Trophoblast cell (in vitro differentiated cells and primary cell): Measurements from ENCODE around the gene SEC61A1. TPM values are rescaled to one million over a fixed set of nuclear protein-coding genes. Genes with fewer than 3 reads are reported as not detected.
A peak's percentile ranks its signal among the peaks of the same experiment; 100 is the strongest.

ENCODE experiments used
- DNase-seq, 2 donors: peaks; one replicate each; pipeline ENCODE4 v3.0.0-alpha.2; 2016
- H2AFZ ChIP-seq: 2 replicates; pipeline ENCODE4 v1.6.1; 2013; ENCODE audit warnings: low read length, moderate library complexity, mild to moderate bottlenecking; ENCODE audit not compliant: insufficient read depth, poor library complexity
- H2AK5ac ChIP-seq: 2 replicates; pipeline ENCODE4 v1.6.1; 2013; ENCODE audit warnings: mild to moderate bottlenecking, low read length
- H2BK120ac ChIP-seq: 2 replicates; pipeline ENCODE4 v1.6.1; 2013; ENCODE audit warnings: low read length, mild to moderate bottlenecking, moderate library complexity; ENCODE audit not compliant: insufficient read depth, poor library complexity
- H2BK12ac ChIP-seq: 2 replicates; pipeline ENCODE4 v1.6.1; 2013; ENCODE audit warnings: mild to moderate bottlenecking, low read length, moderate library complexity
- H2BK5ac ChIP-seq: 2 replicates; pipeline ENCODE4 v1.6.1; 2013; ENCODE audit warnings: low read length, low read depth, moderate library complexity, mild to moderate bottlenecking; ENCODE audit not compliant: poor library complexity
- H3K14ac ChIP-seq: 2 replicates; pipeline ENCODE4 v1.6.1; 2013; ENCODE audit warnings: mild to moderate bottlenecking, low read length
- H3K18ac ChIP-seq: 2 replicates; pipeline ENCODE4 v1.6.1; 2013; ENCODE audit warnings: mild to moderate bottlenecking, low read length
- H3K23ac ChIP-seq: 2 replicates; pipeline ENCODE4 v1.6.1; 2013; ENCODE audit warnings: low read length
- H3K27ac ChIP-seq: 2 replicates; pipeline ENCODE4 v1.5.1; 2013; ENCODE audit warnings: low read depth, mild to moderate bottlenecking, inconsistent platforms, low read length, moderate library complexity
- H3K27me3 ChIP-seq: 2 replicates; pipeline ENCODE4 v1.6.1; 2013; ENCODE audit warnings: inconsistent platforms, mild to moderate bottlenecking, low read length, moderate library complexity; ENCODE audit not compliant: insufficient read depth
- H3K36me3 ChIP-seq, 2 experiments: 1 replicate in 1 of 2; 2 replicates in 1 of 2; pipeline ENCODE4 v1.6.1; 2013; ENCODE audit warnings: low read length in 2 of 2, mild to moderate bottlenecking in 2 of 2, moderate library complexity in 1 of 2; ENCODE audit not compliant: insufficient read depth in 2 of 2, control insufficient read depth in 1 of 2
- H3K4ac ChIP-seq: 2 replicates; pipeline ENCODE4 v1.6.1; 2013; ENCODE audit warnings: low read depth, mild to moderate bottlenecking, low read length, moderate library complexity
- H3K4me1 ChIP-seq, 2 experiments: 1 replicate in 1 of 2; 2 replicates in 1 of 2; pipeline ENCODE4 v1.6.1; 2013; ENCODE audit warnings: low read length in 2 of 2, mild to moderate bottlenecking in 2 of 2, moderate library complexity in 1 of 2; ENCODE audit not compliant: insufficient read depth in 2 of 2, control insufficient read depth in 1 of 2
- H3K4me2 ChIP-seq: 2 replicates; pipeline ENCODE4 v1.6.1; 2013; ENCODE audit warnings: inconsistent platforms, mild to moderate bottlenecking, low read length, moderate library complexity
- H3K4me3 ChIP-seq: 2 replicates; pipeline ENCODE4 v1.5.1; 2013; ENCODE audit warnings: mild to moderate bottlenecking, low read depth, low read length, inconsistent platforms
- H3K79me1 ChIP-seq: one replicate; pipeline ENCODE4 v1.6.1; 2013; ENCODE audit warnings: low read length
- H3K79me2 ChIP-seq: 2 replicates; pipeline ENCODE4 v1.6.1; 2013; ENCODE audit warnings: low read length, mild to moderate bottlenecking; ENCODE audit not compliant: control insufficient read depth, insufficient read depth, poor library complexity
- H3K9ac ChIP-seq: 2 replicates; pipeline ENCODE4 v1.6.1; 2013; ENCODE audit warnings: mild to moderate bottlenecking, low read length
- H3K9me3 ChIP-seq: 2 replicates; pipeline ENCODE4 v1.6.1; 2013; ENCODE audit warnings: low read depth, mild to moderate bottlenecking, control low read depth, inconsistent platforms, low read length; ENCODE audit not compliant: insufficient read depth
- H4K12ac ChIP-seq: 2 replicates; pipeline ENCODE4 v1.6.1; 2013; ENCODE audit warnings: low read depth, mild to moderate bottlenecking, low read length, moderate library complexity
- H4K8ac ChIP-seq: 2 replicates; pipeline ENCODE4 v1.6.1; 2013; ENCODE audit warnings: low read depth, mild to moderate bottlenecking, low read length, moderate library complexity
- H4K91ac ChIP-seq: one replicate; pipeline ENCODE4 v1.6.1; 2013; ENCODE audit warnings: low read depth, mild to moderate bottlenecking, low read length, moderate library complexity
- WGBS: extraction: QIAGEN DNeasy Blood & Tissue Kit; methylation state at CpG from one replicate; pipeline ENCODE4 v1.1.7; 2013; ENCODE audit warnings: missing lambda C conversion rate; ENCODE audit not compliant: insufficient read length, insufficient coverage; ENCODE audit errors: extremely low coverage; 5-methylcytosine and 5-hydroxymethylcytosine counted together
- polyA plus RNA-seq: library from polyadenylated mRNA; stranded (reverse); fragments of 200-250 nt; gene quantifications from 2 replicates; pipeline ENCODE4 v1.2.3, GENCODE V29; 2013

The SEC61A1 gene
- 320 and 344 TPM in 2 replicates for polyA plus RNA-seq

DNA sequence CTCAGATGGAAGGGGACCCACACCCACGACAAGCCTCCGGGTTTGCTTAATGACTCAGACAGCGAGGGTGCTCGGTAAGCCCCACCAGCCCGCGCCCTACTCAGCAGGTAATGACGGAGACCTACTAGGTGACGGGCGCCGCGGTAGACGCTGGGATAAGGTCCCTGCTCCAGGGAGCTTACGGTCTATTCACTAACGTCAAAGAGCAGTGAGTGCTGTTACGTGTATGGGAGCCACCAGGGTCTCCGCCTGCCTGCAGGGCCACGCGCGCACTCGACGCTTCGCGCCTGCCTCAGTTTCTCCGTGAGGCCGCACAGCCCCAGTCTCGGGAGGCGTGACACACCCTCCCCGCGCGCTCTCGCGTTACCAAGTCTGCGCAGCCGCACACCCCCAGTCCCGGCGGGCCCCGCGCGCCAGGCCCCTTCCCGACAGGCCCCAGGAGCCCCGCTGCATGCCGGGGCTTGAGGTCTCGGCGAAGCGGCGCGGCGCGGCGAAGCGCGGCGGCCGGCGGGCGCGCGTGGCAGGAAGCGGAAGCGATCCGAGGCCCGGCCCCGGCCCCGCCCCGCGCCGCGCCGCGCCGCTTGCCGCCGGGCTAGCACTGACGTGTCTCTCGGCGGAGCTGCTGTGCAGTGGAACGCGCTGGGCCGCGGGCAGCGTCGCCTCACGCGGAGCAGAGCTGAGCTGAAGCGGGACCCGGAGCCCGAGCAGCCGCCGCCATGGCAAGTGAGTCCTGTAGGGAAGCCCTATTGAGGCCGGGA is at the start of gene SEC61A1:
SEC61A1 (plus strand) TSS at position 601 of the 758 bp plus-strand sequence; CDS start at position 717, 116 bp downstream.
- Histone ChIP-seq H3K14ac (peak within 1 kb of the TSS; percentile 99), H3K4ac (peak within 1 kb of the TSS; percentile 96), H3K9me3 (no peaks in the 10 kb centered on the region), H3K36me3 (peaks cover 6 to 11% of the 10 kb centered on the region in 2 experiments), H2AFZ (peak within 1 kb of the TSS; percentile 96), H3K4me1 (peaks cover 4 to 10% of the 10 kb centered on the region in 2 experiments), H2BK5ac (peak within 1 kb of the TSS; percentile 89), H3K27me3 (no peaks in the 10 kb centered on the region), H3K18ac (peak within 1 kb of the TSS; percentile 98), H3K4me3 (peak within 1 kb of the TSS; percentile 95), H3K79me1 (peaks cover 12% of the 10 kb centered on the region), H3K9ac (peak within 1 kb of the TSS; percentile 93), H3K79me2 (peaks cover 16% of the 10 kb centered on the region), H3K4me2 (peak within 1 kb of the TSS; percentile 86), H4K12ac (peak within 1 kb of the TSS; percentile 98), H2AK5ac (peak within 1 kb of the TSS; percentile 95), H2BK12ac (no peak within 1 kb of the TSS), H4K8ac (peak within 1 kb of the TSS; percentile 97), H3K27ac (peak within 1 kb of the TSS; percentile 96), H3K23ac (no peak within 1 kb of the TSS), H4K91ac (peak within 1 kb of the TSS; percentile 90), H2BK120ac (peak within 1 kb of the TSS; percentile 93)
- WGBS: no CpG with 5 or more reads among the region's 90 CpGs
- DNase-seq: peak; percentile 94 to 97

DNA sequence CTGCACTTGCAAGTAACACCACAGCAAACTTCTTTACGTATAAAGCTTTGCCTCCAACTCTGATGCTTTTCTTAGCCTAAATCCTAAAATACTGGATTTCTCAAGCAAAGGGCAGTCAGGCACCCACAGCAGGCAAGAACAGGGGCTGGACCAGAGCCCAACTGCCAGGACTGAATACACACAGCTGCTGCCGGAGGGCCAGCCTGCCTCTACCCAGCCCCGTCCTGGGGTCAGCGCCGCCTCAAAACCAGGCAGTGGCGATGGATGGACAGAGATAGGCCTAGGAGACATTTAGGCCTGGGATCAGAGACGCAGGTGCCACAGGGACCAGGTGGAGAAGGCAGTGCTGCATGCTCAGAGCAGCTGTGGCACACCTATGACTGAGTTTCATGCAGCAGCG is 47.6 kb upstream of the SEC61A1 start:
- Histone ChIP-seq H3K14ac (no peak overlapping the region), H3K4me1 (no peaks in the 10 kb centered on the region), H4K8ac (no peak overlapping the region), H2BK120ac (no peak overlapping the region), H3K79me2 (no peaks in the 10 kb centered on the region), H2BK5ac (no peak overlapping the region), H3K4me2 (no peak overlapping the region), H4K12ac (no peak overlapping the region), H2BK12ac (no peak overlapping the region), H3K23ac (no peak overlapping the region), H3K9ac (no peak overlapping the region), H2AFZ (no peak overlapping the region), H3K36me3 (no peaks in the 10 kb centered on the region), H2AK5ac (no peak overlapping the region), H3K27me3 (no peaks in the 10 kb centered on the region), H3K79me1 (no peaks in the 10 kb centered on the region), H4K91ac (no peak overlapping the region), H3K18ac (no peak overlapping the region), H3K4me3 (no peak overlapping the region), H3K4ac (no peak overlapping the region), H3K27ac (no peak overlapping the region), H3K9me3 (no peaks in the 10 kb centered on the region)
- DNase-seq: no peak
- WGBS: no CpG with 5 or more reads among the region's 8 CpGs

DNA sequence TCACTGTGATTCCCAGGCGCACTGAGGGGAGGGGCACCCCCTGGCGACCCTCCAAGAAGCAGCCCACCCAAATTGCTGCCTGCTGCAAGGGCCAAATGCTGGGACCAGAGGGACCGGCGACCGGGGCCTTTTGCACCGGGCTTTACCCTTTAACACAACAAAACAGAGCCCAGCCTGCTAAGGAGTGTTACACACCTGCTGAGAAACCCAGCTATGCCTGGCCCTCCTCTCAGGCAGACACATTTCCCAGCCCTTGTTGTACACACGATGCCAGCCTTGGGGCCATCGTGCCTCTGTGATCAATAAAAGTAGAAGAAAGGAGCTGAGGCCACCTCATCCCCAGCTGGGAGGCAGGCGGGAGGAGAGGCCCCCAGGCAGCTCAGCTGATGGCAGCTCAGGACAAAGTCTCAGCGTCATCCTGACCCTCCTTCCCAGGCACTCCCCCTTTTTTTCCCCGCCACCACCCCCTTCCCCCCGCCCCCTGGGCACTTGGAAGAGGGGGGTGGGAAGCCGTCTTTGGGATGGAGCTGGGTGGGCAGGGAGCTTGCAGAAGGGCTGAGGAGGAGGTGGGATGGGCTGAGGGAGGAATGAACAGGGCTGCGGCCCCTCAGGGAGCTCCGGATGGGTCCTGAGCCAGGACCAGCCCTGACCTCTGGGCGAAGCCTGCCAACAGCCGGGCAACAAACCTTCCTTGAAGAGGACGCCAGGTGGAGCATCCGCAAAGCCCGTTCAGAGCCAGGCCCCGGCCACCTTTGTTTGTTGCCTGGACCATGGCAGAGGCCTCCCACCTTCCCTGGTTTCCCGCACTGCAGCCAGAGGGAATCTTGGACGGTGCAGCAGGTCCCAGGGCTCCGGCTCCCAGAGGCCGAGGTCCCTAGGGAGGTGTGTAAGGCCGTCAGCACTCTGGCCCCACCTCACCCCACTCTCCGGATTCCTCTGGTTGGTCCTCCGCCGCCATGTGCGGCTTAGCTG is 45.9 kb upstream of the SEC61A1 start:
- H3K4me1 ChIP-seq: no peaks in the 10 kb centered on the region
- H2BK12ac ChIP-seq: no peak overlapping the region
- no CpG with 5 or more reads among the region's 30 CpGs for WGBS
- no peak overlapping the region for H3K18ac ChIP-seq
- H3K14ac ChIP-seq: no peak overlapping the region
- H3K79me1 ChIP-seq: no peaks in the 10 kb centered on the region
- no peaks in the 10 kb centered on the region for H3K36me3 ChIP-seq
- H2AFZ ChIP-seq: no peak overlapping the region
- no peaks in the 10 kb centered on the region for H3K79me2 ChIP-seq
- H3K23ac ChIP-seq: no peak overlapping the region
- H3K4me2 ChIP-seq: no peak overlapping the region
- no peak overlapping the region for H3K9ac ChIP-seq
- H3K4me3 ChIP-seq: no peak overlapping the region
- no peak overlapping the region for H2AK5ac ChIP-seq
- no peaks in the 10 kb centered on the region for H3K9me3 ChIP-seq
- H4K91ac ChIP-seq: no peak overlapping the region
- H4K8ac ChIP-seq: no peak overlapping the region
- H4K12ac ChIP-seq: no peak overlapping the region
- no peak for DNase-seq
- no peaks in the 10 kb centered on the region for H3K27me3 ChIP-seq
- H2BK5ac ChIP-seq: no peak overlapping the region
- H3K4ac ChIP-seq: no peak overlapping the region
- H3K27ac ChIP-seq: no peak overlapping the region
- no peak overlapping the region for H2BK120ac ChIP-seq

DNA sequence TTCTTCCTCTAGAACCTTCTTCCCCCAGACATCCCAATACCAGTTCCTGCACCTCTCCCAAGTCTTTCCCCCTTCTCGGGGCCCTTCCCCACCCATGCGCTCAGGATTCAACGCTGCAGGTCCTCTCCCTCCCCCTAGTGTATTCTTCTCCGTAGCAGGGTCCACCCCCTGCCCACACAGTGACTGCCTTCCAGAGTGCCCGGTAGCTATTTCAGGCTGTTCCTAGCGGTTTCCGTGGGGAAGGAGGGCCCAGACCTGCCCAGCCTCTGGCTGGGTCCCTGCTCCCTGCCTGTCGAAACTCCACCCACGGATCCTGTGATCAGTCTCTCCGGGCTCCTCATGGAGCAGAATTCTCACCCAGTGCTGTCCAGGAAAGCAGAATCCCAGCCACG is 45.2 kb upstream of the SEC61A1 start:
- no peak for DNase-seq
- Histone ChIP-seq H2AFZ (no peak overlapping the region), H2BK12ac (no peak overlapping the region), H3K23ac (no peak overlapping the region), H2BK5ac (no peak overlapping the region), H3K27me3 (no peaks in the 10 kb centered on the region), H4K91ac (no peak overlapping the region), H4K12ac (no peak overlapping the region), H3K14ac (no peak overlapping the region), H3K79me2 (no peaks in the 10 kb centered on the region), H3K36me3 (no peaks in the 10 kb centered on the region), H2BK120ac (no peak overlapping the region), H3K27ac (no peak overlapping the region), H3K4me2 (no peak overlapping the region), H3K9me3 (no peaks in the 10 kb centered on the region), H3K79me1 (no peaks in the 10 kb centered on the region), H3K4me1 (no peaks in the 10 kb centered on the region), H3K9ac (no peak overlapping the region), H3K18ac (no peak overlapping the region), H3K4ac (no peak overlapping the region), H2AK5ac (no peak overlapping the region), H3K4me3 (no peak overlapping the region), H4K8ac (no peak overlapping the region)
- WGBS: no CpG with 5 or more reads among the region's 11 CpGs
